ENCODE measurements around the gene RNU1-4. TPM values are rescaled to one million over a fixed set of nuclear protein-coding genes. Genes with fewer than 3 reads are reported as not detected.
"Not testable (repeated sequence)": the region's sequence is repeated elsewhere in the genome, so short reads cannot be mapped to it uniquely, and the experiment has no call there.

The RNU1-4 gene
- polyA plus RNA-seq, 1 experiment = not detected

GRCh38 chr1:16701189-16701588, 39.1 kb upstream of the RNU1-4 start:
- POLR2A ChIA-PET; H3K27me3 ChIP-seq (ENCODE audit: control insufficient read depth, insufficient read depth, low read length); H3K36me3 ChIP-seq (ENCODE audit: control insufficient read depth, insufficient read depth, low read length); H3K4me3 ChIP-seq (ENCODE audit: low read depth, low read length); DNase-seq (ENCODE audit: low read depth): not testable (repeated sequence)
- CTCF ChIA-PET = interaction anchor here (1.2 to 16.9 kb wide), 7 partner anchors 3 to 224 kb away, joined by 3 to 222 read pairs (median 26); no protein-coding TSS in a partner anchor

GRCh38 chr1:16702280-16702679, 38.0 kb upstream of the RNU1-4 start:
- DNase-seq (ENCODE audit: low read depth); H3K27me3 ChIP-seq (ENCODE audit: control insufficient read depth, insufficient read depth, low read length); H3K36me3 ChIP-seq (ENCODE audit: control insufficient read depth, insufficient read depth, low read length); H3K4me3 ChIP-seq (ENCODE audit: low read depth, low read length); POLR2A ChIA-PET: not testable (repeated sequence)
- CTCF ChIA-PET = interaction anchor here (0.8 to 16.9 kb wide), 9 partner anchors 4 to 108 kb away, joined by 3 to 222 read pairs (median 6); no protein-coding TSS in a partner anchor

- POLR2A ChIA-PET; H3K4me3 ChIP-seq (ENCODE audit: low read depth, low read length); H3K36me3 ChIP-seq (ENCODE audit: control insufficient read depth, insufficient read depth, low read length); H3K27me3 ChIP-seq (ENCODE audit: control insufficient read depth, insufficient read depth, low read length); DNase-seq (ENCODE audit: low read depth): not testable (repeated sequence)
- CTCF ChIA-PET = interaction anchor here (0.8 to 16.9 kb wide), 8 partner anchors 5 to 100 kb away, joined by 3 to 222 read pairs (median 26); no protein-coding TSS in a partner anchor
Measured at GRCh38 chr1:16703141-16703540, 37.2 kb upstream of the RNU1-4 start.

- H3K27me3 ChIP-seq (ENCODE audit: control insufficient read depth, insufficient read depth, low read length); H3K4me3 ChIP-seq (ENCODE audit: low read depth, low read length); H3K36me3 ChIP-seq (ENCODE audit: control insufficient read depth, insufficient read depth, low read length); POLR2A ChIA-PET; DNase-seq (ENCODE audit: low read depth): not testable (repeated sequence)
- CTCF ChIA-PET = interaction anchor here (0.6 to 16.9 kb wide), 8 partner anchors 6 to 95 kb away, joined by 3 to 222 read pairs (median 16); no protein-coding TSS in a partner anchor
Measured at GRCh38 chr1:16703602-16704001, 36.7 kb upstream of the RNU1-4 start.

GRCh38 chr1:16704076-16704475, 36.2 kb upstream of the RNU1-4 start:
- POLR2A ChIA-PET; DNase-seq (ENCODE audit: low read depth); H3K36me3 ChIP-seq (ENCODE audit: control insufficient read depth, insufficient read depth, low read length); H3K27me3 ChIP-seq (ENCODE audit: control insufficient read depth, insufficient read depth, low read length); H3K4me3 ChIP-seq (ENCODE audit: low read depth, low read length): not testable (repeated sequence)
- CTCF ChIA-PET = interaction anchor here (0.6 to 16.9 kb wide), 8 partner anchors 6 to 95 kb away, joined by 3 to 222 read pairs (median 16); no protein-coding TSS in a partner anchor

GRCh38 chr1:16704502-16705100, 35.7 kb upstream of the RNU1-4 start:
- POLR2A ChIA-PET; H3K4me3 ChIP-seq (ENCODE audit: low read depth, low read length); DNase-seq (ENCODE audit: low read depth); H3K27me3 ChIP-seq (ENCODE audit: control insufficient read depth, insufficient read depth, low read length); H3K36me3 ChIP-seq (ENCODE audit: control insufficient read depth, insufficient read depth, low read length): not testable (repeated sequence)
- CTCF ChIA-PET = interaction anchor here (0.6 to 16.9 kb wide), 9 partner anchors 5 to 96 kb away, joined by 3 to 222 read pairs (median 4); no protein-coding TSS in a partner anchor

- CTCF ChIA-PET = interaction anchor here (1.2 to 16.9 kb wide), 6 partner anchors 8 to 85 kb away, joined by 3 to 222 read pairs (median 27); no protein-coding TSS in a partner anchor
- POLR2A ChIA-PET; H3K27me3 ChIP-seq (ENCODE audit: control insufficient read depth, insufficient read depth, low read length); H3K4me3 ChIP-seq (ENCODE audit: low read depth, low read length); H3K36me3 ChIP-seq (ENCODE audit: control insufficient read depth, insufficient read depth, low read length); DNase-seq (ENCODE audit: low read depth): not testable (repeated sequence)
Measured at GRCh38 chr1:16706302-16706701, 34.0 kb upstream of the RNU1-4 start.

- POLR2A ChIA-PET; H3K36me3 ChIP-seq (ENCODE audit: control insufficient read depth, insufficient read depth, low read length); H3K4me3 ChIP-seq (ENCODE audit: low read depth, low read length); H3K27me3 ChIP-seq (ENCODE audit: control insufficient read depth, insufficient read depth, low read length); DNase-seq (ENCODE audit: low read depth): not testable (repeated sequence)
- CTCF ChIA-PET = interaction anchor here (0.6 to 16.9 kb wide), 10 partner anchors 9 to 306 kb away, joined by 3 to 222 read pairs (median 4); partner anchors contain the start of gene NBPF1
Measured at GRCh38 chr1:16707130-16708093, 32.9 kb upstream of the RNU1-4 start.

- DNase-seq (ENCODE audit: low read depth); POLR2A ChIA-PET; H3K27me3 ChIP-seq (ENCODE audit: control insufficient read depth, insufficient read depth, low read length); H3K36me3 ChIP-seq (ENCODE audit: control insufficient read depth, insufficient read depth, low read length); H3K4me3 ChIP-seq (ENCODE audit: low read depth, low read length): not testable (repeated sequence)
- CTCF ChIA-PET = interaction anchor here (0.8 to 16.9 kb wide), 13 partner anchors 11 to 180 kb away, joined by 3 to 222 read pairs (median 4); partner anchors contain the start of gene NBPF1
Measured at GRCh38 chr1:16708704-16709103, 31.6 kb upstream of the RNU1-4 start.

- POLR2A ChIA-PET; DNase-seq (ENCODE audit: low read depth); H3K27me3 ChIP-seq (ENCODE audit: control insufficient read depth, insufficient read depth, low read length); H3K4me3 ChIP-seq (ENCODE audit: low read depth, low read length); H3K36me3 ChIP-seq (ENCODE audit: control insufficient read depth, insufficient read depth, low read length): not testable (repeated sequence)
- CTCF ChIA-PET = interaction anchor here (0.8 to 16.9 kb wide), 13 partner anchors 10 to 117 kb away, joined by 3 to 222 read pairs (median 4); no protein-coding TSS in a partner anchor
Measured at GRCh38 chr1:16709659-16710087, 30.6 kb upstream of the RNU1-4 start.

- DNase-seq (ENCODE audit: low read depth); H3K27me3 ChIP-seq (ENCODE audit: control insufficient read depth, insufficient read depth, low read length); H3K36me3 ChIP-seq (ENCODE audit: control insufficient read depth, insufficient read depth, low read length); POLR2A ChIA-PET; H3K4me3 ChIP-seq (ENCODE audit: low read depth, low read length): not testable (repeated sequence)
- CTCF ChIA-PET = interaction anchor here (1.3 to 16.9 kb wide), 5 partner anchors 9 to 110 kb away, joined by 3 to 222 read pairs (median 4); partner anchors contain the start of gene NBPF1
Measured at GRCh38 chr1:16710618-16711017, 29.7 kb upstream of the RNU1-4 start.

GRCh38 chr1:16712131-16712530, 28.2 kb upstream of the RNU1-4 start:
- CTCF ChIA-PET = interaction anchor here (1.0 to 16.9 kb wide), 5 partner anchors 11 to 103 kb away, joined by 3 to 222 read pairs (median 5); no protein-coding TSS in a partner anchor
- DNase-seq (ENCODE audit: low read depth); H3K36me3 ChIP-seq (ENCODE audit: control insufficient read depth, insufficient read depth, low read length); POLR2A ChIA-PET; H3K4me3 ChIP-seq (ENCODE audit: low read depth, low read length); H3K27me3 ChIP-seq (ENCODE audit: control insufficient read depth, insufficient read depth, low read length): not testable (repeated sequence)

Data from BJ (cell line).